Fibroblast of lung (primary cell): ENCODE data around the gene CPTP. TPM values are rescaled to one million over a fixed set of nuclear protein-coding genes. Genes with fewer than 3 reads are reported as not detected.

ENCODE experiments used
- DNase-seq, 2 donors: peaks; one replicate each; pipeline versions ENCODE4 v3.0.0 to v3.0.0-alpha.2; 2010; ENCODE audit warnings: low read depth in 2 of 2
- H2AFZ ChIP-seq: 2 replicates; pipeline ENCODE4 v1.5.1; 2012; ENCODE audit warnings: low read length, control low read depth, inconsistent platforms
- H3K27ac ChIP-seq: 2 replicates; pipeline ENCODE4 v1.5.1; 2011; ENCODE audit warnings: low read length, control low read depth; ENCODE audit not compliant: insufficient read depth
- H3K27me3 ChIP-seq: 2 replicates; pipeline ENCODE4 v1.5.1; 2011; ENCODE audit warnings: mild to moderate bottlenecking, low read length; ENCODE audit not compliant: control insufficient read depth, insufficient read depth
- H3K36me3 ChIP-seq: 2 replicates; pipeline ENCODE4 v1.5.1; 2011; ENCODE audit warnings: low read length; ENCODE audit not compliant: control insufficient read depth, insufficient read depth
- H3K4me1 ChIP-seq: 2 replicates; pipeline ENCODE4 v1.5.1; 2011; ENCODE audit warnings: low read length; ENCODE audit not compliant: control insufficient read depth, insufficient read depth; ENCODE audit errors: extremely low read depth
- H3K4me2 ChIP-seq: 2 replicates; pipeline ENCODE4 v1.5.1; 2011; ENCODE audit warnings: low read length, control low read depth; ENCODE audit not compliant: insufficient read depth; ENCODE audit errors: extremely low read depth
- H3K4me3 ChIP-seq, 4 experiments: fragments of 200-600 bp in 1 of 4; sonication (generic) in 1 of 4; replicated peaks in 1 of 4; 2 replicates each; pipeline ENCODE4 v1.5.1; 2011 to 2016; ENCODE audit warnings: low read length in 4 of 4, low read depth in 3 of 4, mild to moderate bottlenecking in 3 of 4, control low read depth in 2 of 4, inconsistent platforms in 1 of 4, mixed read lengths in 1 of 4; ENCODE audit not compliant: insufficient read depth in 1 of 4; ENCODE audit errors: control extremely low read depth in 1 of 4
- H3K79me2 ChIP-seq: 2 replicates; pipeline ENCODE4 v1.5.1; 2012; ENCODE audit warnings: mild to moderate bottlenecking, low read length, inconsistent platforms; ENCODE audit not compliant: control insufficient read depth, insufficient read depth
- H3K9ac ChIP-seq: 2 replicates; pipeline ENCODE4 v1.5.1; 2011; ENCODE audit warnings: mild to moderate bottlenecking, low read length, control low read depth; ENCODE audit not compliant: insufficient read depth
- H3K9me3 ChIP-seq: 2 replicates; pipeline ENCODE4 v1.5.1; 2012; ENCODE audit warnings: low read depth, low read length; ENCODE audit not compliant: control insufficient read depth, insufficient read depth
- H4K20me1 ChIP-seq: 2 replicates; pipeline ENCODE4 v1.5.1; 2011; ENCODE audit warnings: low read length; ENCODE audit not compliant: control insufficient read depth, insufficient read depth; ENCODE audit errors: extremely low read depth
- EZH2 ChIP-seq: IDR thresholded peaks from 2 replicates; pipeline ENCODE4 v1.5.1; 2012; ENCODE audit warnings: low read length, control low read depth, mild to moderate bottlenecking; ENCODE audit errors: missing control alignments
- polyA plus RNA-seq, 2 donors: library from polyadenylated mRNA; depleted of rRNA in 1 of 2; stranded (reverse) in 1 of 2; unstranded in 1 of 2; fragments of >200 nt; gene quantifications; 2 replicates each; pipeline ENCODE4 v1.2.1, GENCODE V29; 2011 to 2012; ENCODE audit warnings: missing spikeins in 1 of 2
- total RNA-seq: library from RNA; depleted of rRNA; stranded (reverse); fragments of >200 nt; gene quantifications from 2 replicates; pipeline ENCODE4 v1.2.1, GENCODE V29; 2014
- TF ChIP-seq, protein P1 (sequence below), 2 donors: IDR thresholded peaks in 1 of 2; conservative IDR thresholded peaks in 1 of 2; 1 replicate in 1 of 2; 2 replicates in 1 of 2; pipeline ENCODE4 v1.5.1; 2011 to 2012; ENCODE audit warnings: low read length in 2 of 2, control low read depth in 1 of 2, inconsistent platforms in 1 of 2, low read depth in 1 of 2, mild to moderate bottlenecking in 1 of 2

Gene CPTP
- total and polyA plus RNA-seq, 2 donors (not counting 1 experiment from before 2014, with no cell fraction given), result 6.0 to 10.1 TPM

GRCh38 chr1:1361982-1362423 lies 37.4 kb downstream of the CPTP start:
- Histone ChIP-seq H3K36me3 (no peaks in the 10 kb centered on the region), H3K4me1 (peaks cover 32% of the 10 kb centered on the region), H3K27ac (peak overlapping the region; percentile 75), H2AFZ (peak overlapping the region; percentile 57), H3K9me3 (peaks cover 1% of the 10 kb centered on the region), H4K20me1 (no peaks in the 10 kb centered on the region), H3K27me3 (no peaks in the 10 kb centered on the region), H3K4me2 (peak overlapping the region; percentile 44), H3K9ac (peak overlapping the region; percentile 9), H3K79me2 (peaks cover 14% of the 10 kb centered on the region), H3K4me3 (peak overlapping the region in 1 of 4 experiments; percentile 15)
- peak; percentile 86 to 87 for DNase-seq
- no peak for TF ChIP-seq EZH2
- TF ChIP-seq, protein P1, sequence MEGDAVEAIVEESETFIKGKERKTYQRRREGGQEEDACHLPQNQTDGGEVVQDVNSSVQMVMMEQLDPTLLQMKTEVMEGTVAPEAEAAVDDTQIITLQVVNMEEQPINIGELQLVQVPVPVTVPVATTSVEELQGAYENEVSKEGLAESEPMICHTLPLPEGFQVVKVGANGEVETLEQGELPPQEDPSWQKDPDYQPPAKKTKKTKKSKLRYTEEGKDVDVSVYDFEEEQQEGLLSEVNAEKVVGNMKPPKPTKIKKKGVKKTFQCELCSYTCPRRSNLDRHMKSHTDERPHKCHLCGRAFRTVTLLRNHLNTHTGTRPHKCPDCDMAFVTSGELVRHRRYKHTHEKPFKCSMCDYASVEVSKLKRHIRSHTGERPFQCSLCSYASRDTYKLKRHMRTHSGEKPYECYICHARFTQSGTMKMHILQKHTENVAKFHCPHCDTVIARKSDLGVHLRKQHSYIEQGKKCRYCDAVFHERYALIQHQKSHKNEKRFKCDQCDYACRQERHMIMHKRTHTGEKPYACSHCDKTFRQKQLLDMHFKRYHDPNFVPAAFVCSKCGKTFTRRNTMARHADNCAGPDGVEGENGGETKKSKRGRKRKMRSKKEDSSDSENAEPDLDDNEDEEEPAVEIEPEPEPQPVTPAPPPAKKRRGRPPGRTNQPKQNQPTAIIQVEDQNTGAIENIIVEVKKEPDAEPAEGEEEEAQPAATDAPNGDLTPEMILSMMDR (conservative IDR thresholded peaks at IDR 0.05 in 1 of 2, IDR thresholded peaks at IDR 0.05 in 1 of 2; ENCODE audit: low read depth in 1 of 2, low read length in 2 of 2), result peak; percentile 31 to 35

GRCh38 chr1:1364266-1364665 lies 39.7 kb downstream of the CPTP start:
- no peak for DNase-seq

DNA sequence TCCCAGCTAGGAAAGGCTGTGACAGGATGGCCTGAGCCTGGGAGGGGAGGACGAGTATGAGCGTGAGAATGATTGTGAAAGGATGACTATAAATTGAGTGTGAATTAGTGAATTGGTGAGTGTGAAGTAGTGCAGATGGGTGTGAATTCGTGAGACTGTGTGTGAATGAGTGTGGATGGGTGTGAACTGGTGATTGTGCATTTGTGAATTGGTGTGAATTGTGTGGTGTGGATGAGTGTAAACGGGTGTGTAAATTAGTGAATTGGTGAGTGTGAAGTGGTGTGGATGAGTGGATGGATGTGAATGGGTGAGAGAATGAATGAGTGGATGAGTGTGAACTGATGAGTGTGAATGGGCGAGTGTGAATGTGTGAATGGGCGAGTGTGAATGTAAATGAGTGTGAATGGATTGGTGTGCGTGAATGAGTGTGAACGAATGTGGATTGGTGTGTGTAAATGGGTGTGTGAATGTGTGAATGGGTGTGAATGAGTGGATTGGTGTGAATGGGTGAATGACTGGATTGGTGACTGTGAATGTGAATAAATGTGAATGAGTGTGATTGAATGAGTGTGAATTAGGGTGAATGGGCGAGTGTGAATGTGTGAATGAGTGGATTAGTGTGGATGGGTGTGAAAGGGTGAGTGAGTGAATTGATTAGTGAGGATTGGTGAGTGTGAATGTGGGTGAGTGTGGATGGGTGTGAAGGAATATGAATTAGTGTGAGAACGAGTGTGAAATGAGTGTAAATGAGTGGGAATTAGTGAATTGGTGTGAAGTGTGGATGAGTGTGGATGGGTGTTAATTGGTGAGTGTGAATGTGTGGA lies 41.5 kb downstream of the CPTP start:
- no peak overlapping the region for H3K4me3 ChIP-seq
- peaks cover 4% of the 10 kb centered on the region for H3K9me3 ChIP-seq
- no peak overlapping the region for H2AFZ ChIP-seq
- H3K4me1 ChIP-seq, result peaks cover 10% of the 10 kb centered on the region
- no peaks in the 10 kb centered on the region for H3K27me3 ChIP-seq
- no peak overlapping the region for H3K27ac ChIP-seq
- no peaks in the 10 kb centered on the region for H3K36me3 ChIP-seq
- DNase-seq, result no peak
- no peak overlapping the region for H3K9ac ChIP-seq
- no peak for TF ChIP-seq EZH2
- TF ChIP-seq, protein P1 (conservative IDR thresholded peaks at IDR 0.05 in 1 of 2, IDR thresholded peaks at IDR 0.05 in 1 of 2; ENCODE audit: low read depth in 1 of 2, low read length in 2 of 2), result no peak
- H3K79me2 ChIP-seq, result no peaks in the 10 kb centered on the region
- H4K20me1 ChIP-seq, result no peaks in the 10 kb centered on the region
- no peak overlapping the region for H3K4me2 ChIP-seq

More at GRCh38 chr1:1364266-1364665, 39.7 kb downstream of the CPTP start:
- H3K36me3 ChIP-seq, result no peaks in the 10 kb centered on the region
- H3K27me3 ChIP-seq, result no peaks in the 10 kb centered on the region
- no peak overlapping the region for H3K4me3 ChIP-seq
- H3K9ac ChIP-seq, result no peak overlapping the region
- H3K79me2 ChIP-seq, result no peaks in the 10 kb centered on the region
- peaks cover 25% of the 10 kb centered on the region for H3K4me1 ChIP-seq
- no peak overlapping the region for H2AFZ ChIP-seq
- no peaks in the 10 kb centered on the region for H4K20me1 ChIP-seq
- no peak for TF ChIP-seq EZH2
- TF ChIP-seq, protein P1 (conservative IDR thresholded peaks at IDR 0.05 in 1 of 2, IDR thresholded peaks at IDR 0.05 in 1 of 2; ENCODE audit: low read depth in 1 of 2, low read length in 2 of 2), result no peak
- H3K27ac ChIP-seq, result no peak overlapping the region
- H3K9me3 ChIP-seq, result peaks cover 4% of the 10 kb centered on the region
- H3K4me2 ChIP-seq, result no peak overlapping the region
